Karpas-422 (cell line): Measurements from ENCODE around the gene IL32. TPM values are rescaled to one million over a fixed set of nuclear protein-coding genes. Genes with fewer than 3 reads are reported as not detected.
A peak's percentile ranks its signal among the peaks of the same experiment; 100 is the strongest.

ENCODE experiments used
- DNase-seq: peaks from one replicate; pipeline ENCODE4 v3.0.0-alpha.2; 2015
- H2AFZ ChIP-seq: fragments of 200-600 bp; sonication (generic); 2 replicates; pipeline ENCODE4 v1.6.1; 2014; ENCODE audit warnings: antibody characterized with exemption, low read length, mixed read lengths
- H3K27ac ChIP-seq: fragments of 200-600 bp; sonication (generic); 2 replicates; pipeline ENCODE4 v1.5.1; 2014; ENCODE audit warnings: mild to moderate bottlenecking, low read length, moderate library complexity
- H3K27me3 ChIP-seq: fragments of 200-600 bp; sonication (generic); 2 replicates; pipeline ENCODE4 v1.6.1; 2014; ENCODE audit warnings: low read length, mixed read lengths
- H3K36me3 ChIP-seq: fragments of 200-600 bp; sonication (generic); 2 replicates; pipeline ENCODE4 v1.6.1; 2014; ENCODE audit warnings: low read length, mixed read lengths; ENCODE audit not compliant: insufficient read depth
- H3K4me1 ChIP-seq: fragments of 200-600 bp; sonication (generic); 2 replicates; pipeline ENCODE4 v1.6.1; 2014; ENCODE audit warnings: mild to moderate bottlenecking, low read length, mixed read lengths
- H3K4me2 ChIP-seq: fragments of 200-600 bp; sonication (generic); 2 replicates; pipeline ENCODE4 v1.6.1; 2014; ENCODE audit warnings: low read length, low read depth, mild to moderate bottlenecking; ENCODE audit not compliant: poor library complexity, severe bottlenecking
- H3K4me3 ChIP-seq: fragments of 200-600 bp; sonication (generic); 2 replicates; pipeline ENCODE4 v1.5.1; 2014; ENCODE audit warnings: mild to moderate bottlenecking, antibody characterized with exemption, low read length, mixed read lengths
- H3K79me2 ChIP-seq: fragments of 200-600 bp; sonication (generic); 2 replicates; pipeline ENCODE4 v1.6.1; 2014; ENCODE audit warnings: mild to moderate bottlenecking, low read length, mixed read lengths
- H3K9ac ChIP-seq: fragments of 200-600 bp; sonication (generic); 2 replicates; pipeline ENCODE4 v1.6.0; 2014; ENCODE audit warnings: low read length
- H3K9me2 ChIP-seq: fragments of 200-600 bp; sonication (generic), shearing (Covaris generic); replicated peaks from 2 replicates; pipeline ENCODE4 v1.6.0; 2014; ENCODE audit warnings: mild to moderate bottlenecking, low read length, moderate library complexity; ENCODE audit not compliant: insufficient read depth
- H3K9me3 ChIP-seq: fragments of 300-700, 200-600 bp; sonication (generic); 2 replicates; pipeline ENCODE4 v1.6.1; 2014; ENCODE audit warnings: low read length, mixed read lengths
- H4K20me1 ChIP-seq: fragments of 200-600 bp; sonication (generic); 2 replicates; pipeline ENCODE4 v1.6.1; 2014; ENCODE audit warnings: mild to moderate bottlenecking, antibody characterized with exemption, low read length, low read depth; ENCODE audit not compliant: insufficient read depth
- total RNA-seq: library from RNA; depleted of rRNA; stranded (reverse); fragments of >200 nt; shearing (Covaris generic); gene quantifications from 2 replicates; pipeline ENCODE4 v1.2.3, GENCODE V29; 2014; ENCODE audit warnings: low replicate concordance

IL32 gene
- total RNA-seq, 1 experiment from 2014 or later = not detected

DNA sequence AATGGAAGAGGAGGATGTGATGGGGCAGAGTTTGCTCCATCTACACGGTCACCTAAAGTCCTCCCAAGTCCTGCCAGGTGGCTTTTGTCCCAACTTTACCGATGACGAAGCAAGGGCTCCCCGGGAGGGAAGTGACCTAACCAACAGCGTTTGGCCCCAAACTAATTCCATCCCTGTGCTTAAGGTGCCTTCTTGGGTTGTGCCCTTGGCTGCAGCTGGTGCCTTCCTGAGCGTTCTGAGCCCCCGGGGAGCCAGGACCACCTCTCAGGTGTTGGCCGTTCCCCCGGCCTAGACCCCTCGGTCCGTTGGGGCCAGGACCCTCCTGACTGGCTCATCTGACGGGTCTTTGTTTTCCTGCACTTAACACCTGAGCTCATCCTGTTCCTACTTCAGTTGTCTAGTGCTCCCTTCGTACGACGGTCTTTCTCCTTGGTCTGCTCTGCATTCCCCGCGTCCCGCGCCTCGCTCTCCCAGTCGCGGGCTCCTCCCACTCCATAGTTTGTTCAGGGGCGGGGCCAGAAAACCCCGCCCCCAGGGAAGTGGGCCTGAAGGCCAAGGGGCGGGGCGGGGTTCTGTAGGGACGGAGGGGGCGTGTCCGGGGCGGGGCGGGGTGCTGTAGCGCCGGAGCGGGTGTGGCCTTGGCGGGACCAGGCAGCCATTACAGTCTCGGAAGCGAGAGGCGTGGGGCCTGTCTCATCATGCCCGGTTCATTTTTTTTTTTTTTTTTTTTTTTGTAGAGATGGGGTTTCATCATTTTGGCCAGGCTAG lies 34.5 kb downstream of the IL32 start:
- Histone ChIP-seq H3K9me3 (no peaks in the 10 kb centered on the region), H2AFZ (no peak overlapping the region), H3K4me3 (no peak overlapping the region), H3K4me2 (peak overlapping the region; percentile 18), H3K9ac (no peak overlapping the region), H3K9me2 (no peaks in the 10 kb centered on the region), H3K27ac (no peak overlapping the region), H4K20me1 (no peaks in the 10 kb centered on the region), H3K36me3 (no peaks in the 10 kb centered on the region), H3K79me2 (no peaks in the 10 kb centered on the region), H3K27me3 (no peaks in the 10 kb centered on the region), H3K4me1 (peaks cover 9% of the 10 kb centered on the region)
- peak; percentile 94 for DNase-seq

GRCh38 chr16:3101018-3101840 lies 35.8 kb downstream of the IL32 start:
- no peaks in the 10 kb centered on the region for H3K9me2 ChIP-seq
- H3K4me3 ChIP-seq = no peak overlapping the region
- DNase-seq = peak; percentile 81
- H2AFZ ChIP-seq = no peak overlapping the region
- no peaks in the 10 kb centered on the region for H3K27me3 ChIP-seq
- H3K4me2 ChIP-seq = no peak overlapping the region
- H3K36me3 ChIP-seq = no peaks in the 10 kb centered on the region
- H3K9ac ChIP-seq = no peak overlapping the region
- H3K9me3 ChIP-seq = no peaks in the 10 kb centered on the region
- H3K79me2 ChIP-seq = no peaks in the 10 kb centered on the region
- H3K27ac ChIP-seq = no peak overlapping the region
- H4K20me1 ChIP-seq = no peaks in the 10 kb centered on the region
- H3K4me1 ChIP-seq = peaks cover 13% of the 10 kb centered on the region

DNA sequence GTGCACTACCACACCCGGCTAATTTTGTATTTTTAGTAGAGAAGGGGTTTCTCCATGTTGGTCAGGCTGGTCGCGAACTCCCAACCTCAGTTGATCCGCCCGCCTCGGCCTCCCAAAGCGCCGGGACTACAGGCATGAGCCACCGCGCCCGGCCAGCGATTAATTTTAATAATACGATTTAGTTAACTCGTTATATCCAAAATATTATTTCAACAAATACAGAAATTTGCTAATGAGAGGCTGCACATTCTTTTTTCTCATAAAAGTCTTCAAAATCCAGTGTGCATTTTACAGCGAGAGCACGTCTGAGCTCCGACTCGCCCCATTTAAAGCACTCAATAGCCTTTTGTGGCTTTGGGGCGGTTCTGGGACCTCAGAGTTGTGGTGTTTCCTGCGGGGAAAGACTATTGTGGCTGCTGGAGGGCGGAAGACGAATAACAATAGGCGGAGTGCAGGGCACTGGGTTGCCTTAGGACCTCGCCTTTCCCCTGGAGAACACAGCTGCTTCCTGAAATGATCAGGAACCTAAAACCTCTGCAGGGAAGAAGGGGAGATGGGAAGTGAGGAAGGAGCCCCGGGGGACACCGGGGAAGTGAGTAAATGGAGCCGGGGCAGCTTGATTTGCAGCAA lies 36.5 kb downstream of the IL32 start:
- no peak overlapping the region for H3K4me3 ChIP-seq
- H3K27me3 ChIP-seq = no peaks in the 10 kb centered on the region
- H3K79me2 ChIP-seq = no peaks in the 10 kb centered on the region
- no peak overlapping the region for H3K4me2 ChIP-seq
- H3K36me3 ChIP-seq = no peaks in the 10 kb centered on the region
- H4K20me1 ChIP-seq = no peaks in the 10 kb centered on the region
- DNase-seq = no peak
- no peak overlapping the region for H3K9ac ChIP-seq
- H3K9me3 ChIP-seq = no peaks in the 10 kb centered on the region
- H3K4me1 ChIP-seq = peaks cover 16% of the 10 kb centered on the region
- no peaks in the 10 kb centered on the region for H3K9me2 ChIP-seq
- H2AFZ ChIP-seq = no peak overlapping the region
- H3K27ac ChIP-seq = no peak overlapping the region

- H2AFZ ChIP-seq = peak overlapping the region; percentile 84
- H3K79me2 ChIP-seq = no peaks in the 10 kb centered on the region
- H3K9me2 ChIP-seq = no peaks in the 10 kb centered on the region
- H3K4me2 ChIP-seq = peak overlapping the region; percentile 90
- H3K9ac ChIP-seq = peak overlapping the region; percentile 80
- H3K27ac ChIP-seq = no peak overlapping the region
- DNase-seq = peak; percentile 98
- H3K9me3 ChIP-seq = no peaks in the 10 kb centered on the region
- peak overlapping the region; percentile 74 for H3K4me3 ChIP-seq
- H3K36me3 ChIP-seq = no peaks in the 10 kb centered on the region
- no peaks in the 10 kb centered on the region for H4K20me1 ChIP-seq
- H3K4me1 ChIP-seq = peaks cover 16% of the 10 kb centered on the region
- H3K27me3 ChIP-seq = no peaks in the 10 kb centered on the region
Observed at GRCh38 chr16:3106205-3106928, 40.9 kb downstream of the IL32 start.

DNA sequence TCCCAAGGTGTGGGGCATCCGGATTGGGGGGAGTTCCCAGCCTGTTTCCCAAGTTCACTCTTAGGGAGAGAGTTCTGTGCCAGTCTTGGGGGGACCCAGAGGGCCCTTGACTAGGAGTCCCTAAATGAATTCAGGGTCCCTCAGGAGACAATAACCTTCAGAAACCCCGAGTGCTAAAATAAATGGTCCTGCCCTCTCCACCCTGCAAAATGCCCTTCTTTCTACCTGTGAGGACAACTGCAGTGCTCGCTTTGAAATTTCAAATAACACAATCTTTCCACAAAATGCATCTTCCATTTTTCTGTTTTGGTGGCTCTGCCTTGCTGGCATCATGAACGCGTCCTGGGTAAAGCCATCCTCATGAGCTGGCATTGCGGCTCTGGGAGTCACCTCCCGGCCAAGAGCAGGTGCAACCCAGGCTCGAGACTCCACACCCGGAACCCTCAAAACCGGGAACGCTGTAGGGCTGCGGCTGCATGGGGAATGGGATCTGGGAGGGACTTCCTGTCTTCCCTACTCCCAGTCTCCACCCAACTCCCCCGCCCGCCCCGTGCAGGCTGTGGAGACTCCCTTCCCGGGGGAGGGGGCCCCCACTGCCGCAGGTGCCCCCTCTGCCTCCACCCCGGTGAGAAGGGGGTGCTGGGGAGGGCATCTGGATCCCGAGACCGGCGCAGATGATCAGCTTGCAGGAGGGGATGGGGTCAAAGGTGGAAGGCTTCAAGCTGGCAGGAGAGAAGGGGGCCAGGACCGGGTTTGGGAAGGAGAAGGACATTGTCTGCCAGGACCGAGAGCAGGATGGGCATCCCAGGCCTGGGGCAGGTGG lies 46.8 kb downstream of the IL32 start, which contains the start of gene ZNF205:
TSS of gene ZNF205 (plus strand) at position 529 of the 823 bp plus-strand sequence. CDS start 845 bp downstream, outside the sequence.
- H3K27ac ChIP-seq = no peak within 1 kb of the TSS
- no peaks in the 10 kb centered on the region for H3K27me3 ChIP-seq
- no peak within 1 kb of the TSS for H3K4me2 ChIP-seq
- no peak within 1 kb of the TSS for H2AFZ ChIP-seq
- no peak for DNase-seq
- H3K36me3 ChIP-seq = no peaks in the 10 kb centered on the region
- H3K9ac ChIP-seq = no peak within 1 kb of the TSS
- no peaks in the 10 kb centered on the region for H3K9me3 ChIP-seq
- peaks cover 2% of the 10 kb centered on the region for H3K4me1 ChIP-seq
- no peak within 1 kb of the TSS for H3K4me3 ChIP-seq
- no peaks in the 10 kb centered on the region for H4K20me1 ChIP-seq
- no peaks in the 10 kb centered on the region for H3K79me2 ChIP-seq
- H3K9me2 ChIP-seq = no peaks in the 10 kb centered on the region

DNA sequence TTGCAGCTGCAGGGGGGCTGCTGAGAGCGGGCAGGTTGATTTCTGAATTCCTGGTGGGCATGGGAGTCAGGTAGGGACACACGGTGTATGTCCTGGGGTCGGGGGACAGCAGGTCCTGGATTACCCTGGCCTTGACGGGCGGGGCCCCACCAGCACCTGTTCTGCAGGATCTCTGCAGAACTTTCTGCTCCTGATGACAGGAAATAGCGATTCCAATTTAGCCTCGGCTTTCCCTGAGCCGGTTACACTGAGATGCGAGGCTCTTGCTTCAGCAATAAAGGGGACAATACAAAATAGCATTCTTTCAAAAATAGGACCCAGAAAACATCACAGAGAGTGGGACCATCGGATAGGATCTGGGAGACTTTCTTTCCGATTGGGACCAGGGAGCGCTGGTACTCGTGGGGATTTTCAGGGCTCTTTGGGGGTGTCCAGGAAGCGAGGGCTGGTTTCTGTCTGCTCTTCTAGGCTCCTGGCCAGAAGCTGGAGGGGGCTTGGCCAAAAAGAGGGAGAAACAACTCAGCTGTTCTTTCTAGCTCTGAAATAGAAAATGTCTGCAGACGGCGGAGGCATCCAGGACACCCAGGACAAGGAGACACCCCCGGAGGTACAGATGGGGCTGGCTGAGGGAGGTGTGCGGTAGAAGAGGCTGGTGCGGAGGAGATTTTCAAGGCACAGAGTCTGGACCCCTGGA lies 47.6 kb downstream of the IL32 start:
- H3K36me3 ChIP-seq = no peaks in the 10 kb centered on the region
- no peaks in the 10 kb centered on the region for H3K9me3 ChIP-seq
- no peak for DNase-seq
- no peaks in the 10 kb centered on the region for H3K79me2 ChIP-seq
- no peaks in the 10 kb centered on the region for H3K9me2 ChIP-seq
- H4K20me1 ChIP-seq = no peaks in the 10 kb centered on the region
- H3K4me1 ChIP-seq = no peaks in the 10 kb centered on the region
- H3K27me3 ChIP-seq = no peaks in the 10 kb centered on the region
- H3K4me3 ChIP-seq = no peak overlapping the region
- no peak overlapping the region for H3K27ac ChIP-seq
- no peak overlapping the region for H2AFZ ChIP-seq
- H3K4me2 ChIP-seq = no peak overlapping the region
- H3K9ac ChIP-seq = no peak overlapping the region
